HepG2 (cell line): Measurements from ENCODE around the gene FUT3. TPM values are rescaled to one million over a fixed set of nuclear protein-coding genes. Genes with fewer than 3 reads are reported as not detected.
A peak's percentile ranks its signal among the peaks of the same experiment; 100 is the strongest.

Source experiments
- ATAD3A ChIP-seq: sonication (generic); formaldehyde crosslinking; IDR thresholded peaks from 2 replicates; pipeline ENCODE4 v1.4.0; 2020; ENCODE audit warnings: missing genetic modification reagents
- ATF6 ChIP-seq: sonication (generic); formaldehyde crosslinking; conservative IDR thresholded peaks from 2 replicates; pipeline ENCODE4 v1.4.0; 2020; ENCODE audit warnings: missing genetic modification reagents
- CENPT ChIP-seq: sonication (generic); formaldehyde crosslinking; IDR thresholded peaks from 2 replicates; pipeline ENCODE4 v1.8.0; 2022; ENCODE audit warnings: low read depth, mild to moderate bottlenecking, moderate library complexity, missing genetic modification reagents
- GTF3A ChIP-seq: sonication (generic); formaldehyde crosslinking; conservative IDR thresholded peaks from 2 replicates; pipeline ENCODE4 v1.4.0; 2020; ENCODE audit warnings: mild to moderate bottlenecking, missing genetic modification reagents
- HOXA5 ChIP-seq: sonication (generic); formaldehyde crosslinking; IDR thresholded peaks from 2 replicates; pipeline ENCODE4 v1.4.0; 2020; ENCODE audit warnings: missing genetic modification reagents
- KAT2B ChIP-seq: fragments of 150-350 bp; IDR thresholded peaks from 2 replicates; pipeline ENCODE4 v1.6.1; 2014; ENCODE audit warnings: low read depth, low read length, borderline replicate concordance
- KDM2A ChIP-seq: sonication (generic); formaldehyde crosslinking; IDR thresholded peaks from 2 replicates; pipeline ENCODE4 v1.4.0; 2020; ENCODE audit warnings: low read depth, missing genetic modification reagents, borderline replicate concordance
- KLF13 ChIP-seq: sonication (generic); formaldehyde crosslinking; IDR thresholded peaks from 2 replicates; pipeline ENCODE4 v1.4.0; 2020; ENCODE audit warnings: mild to moderate bottlenecking, missing genetic modification reagents
- NCOR1 ChIP-seq: fragments of 200-600 bp; sonication (generic); IDR thresholded peaks from 2 replicates; pipeline ENCODE4 v1.7.0; 2017; ENCODE audit warnings: antibody characterized with exemption, low read length, borderline replicate concordance
- NONO ChIP-seq, 2 experiments: fragments of 450-650 bp in 1 of 2; sonication (generic) in 1 of 2; formaldehyde crosslinking in 1 of 2; IDR thresholded peaks in 1 of 2; conservative IDR thresholded peaks in 1 of 2; 2 replicates each; pipeline versions ENCODE4 v1.6.1 to v1.8.0; 2017 to 2022; ENCODE audit warnings: mild to moderate bottlenecking in 1 of 2, missing genetic modification reagents in 1 of 2, moderate library complexity in 1 of 2
- PHB2 ChIP-seq: fragments of 450-650 bp; IDR thresholded peaks from 2 replicates; pipeline ENCODE4 v1.6.1; 2018; ENCODE audit not compliant: partially characterized antibody
- RFX3 ChIP-seq: IDR thresholded peaks from 2 replicates; pipeline ENCODE4 v1.6.1; 2016; ENCODE audit warnings: missing biosample characterization, missing genetic modification reagents
- SIX1 ChIP-seq: sonication (generic); formaldehyde crosslinking; IDR thresholded peaks from 2 replicates; pipeline ENCODE4 v1.4.0; 2020; ENCODE audit warnings: missing genetic modification reagents, borderline replicate concordance
- SYNCRIP ChIP-seq: fragments of 200-400 bp; formaldehyde crosslinking; IDR thresholded peaks from 2 replicates; pipeline ENCODE4 v1.6.1; 2018; ENCODE audit warnings: mild to moderate bottlenecking, low read depth, low read length; ENCODE audit not compliant: insufficient read depth
- UBTF ChIP-seq: sonication (generic); formaldehyde crosslinking; IDR thresholded peaks from 2 replicates; pipeline ENCODE4 v1.4.0; 2020; ENCODE audit warnings: mild to moderate bottlenecking, missing genetic modification reagents
- ZBTB21 ChIP-seq: sonication (generic); formaldehyde crosslinking; IDR thresholded peaks from 2 replicates; pipeline ENCODE4 v1.4.0; 2020; ENCODE audit warnings: missing genetic modification reagents
- ZFP36L2 ChIP-seq: sonication (generic); formaldehyde crosslinking; IDR thresholded peaks from 2 replicates; pipeline ENCODE4 v1.4.0; 2020; ENCODE audit warnings: missing genetic modification reagents
- ZNF749 ChIP-seq: sonication (generic); formaldehyde crosslinking; IDR thresholded peaks from 2 replicates; pipeline ENCODE4 v1.8.0; 2022; ENCODE audit warnings: mild to moderate bottlenecking, missing genetic modification reagents, moderate library complexity, borderline replicate concordance
- ZSCAN30 ChIP-seq: sonication (generic); formaldehyde crosslinking; IDR thresholded peaks from 2 replicates; pipeline ENCODE4 v1.5.0; 2020; ENCODE audit warnings: mild to moderate bottlenecking, missing genetic modification reagents
- polyA plus RNA-seq, 8 experiments: library from polyadenylated mRNA; depleted of rRNA in 3 of 8; stranded (reverse) in 7 of 8; unstranded in 1 of 8; fragments of >200 nt; fragmentation: Illumina TruSeq in 4 of 8; extraction: Trizol in 4 of 8; gene quantifications; 2 replicates each; pipeline versions ENCODE4 v1.2.1 to v1.2.3, GENCODE V29; 2011 to 2016; ENCODE audit warnings: low read depth in 4 of 8, missing spikeins in 1 of 8, mixed read lengths in 1 of 8; ENCODE audit not compliant: insufficient read depth in 1 of 8
- total RNA-seq, 5 experiments: library from RNA; depleted of rRNA; stranded (reverse); fragments of >200 nt; fragmentation: Illumina TruSeq; extraction: Trizol; gene quantifications; 2 replicates each; pipeline ENCODE4 v1.2.3, GENCODE V29; 2016; ENCODE audit warnings: low read depth in 1 of 5
- TF ChIP-seq, protein P1 (sequence below): sonication (generic); formaldehyde crosslinking; IDR thresholded peaks from 2 replicates; pipeline ENCODE4 v1.5.0; 2020; ENCODE audit warnings: mild to moderate bottlenecking, missing genetic modification reagents
- TF ChIP-seq, protein P2 (sequence below): IDR thresholded peaks from 2 replicates; pipeline ENCODE4 v1.6.1; 2016; ENCODE audit warnings: mild to moderate bottlenecking

Gene FUT3
- total and polyA plus RNA-seq, 2 of the 13 experiments (the other 11 are each of a cell fraction or from before 2014, with no cell fraction given), result 0.53 to 1.1 TPM

- TF ChIP-seq RFX3 (no peak), ATAD3A (no peak), CENPT (CRISPR knock-in tag) (no peak; the same call in 1 of the 2 replicates), UBTF (peak; percentile 70), GTF3A (CRISPR knock-in tag) (no peak), SIX1 (CRISPR knock-in tag) (peak; percentile 34; the same call in 1 of the 2 replicates), ZNF749 (no peak; the same call in 1 of the 2 replicates), PHB2 (no peak), ZFP36L2 (CRISPR knock-in tag) (no peak), KLF13 (CRISPR knock-in tag) (no peak), ZBTB21 (CRISPR knock-in tag) (no peak), KAT2B (no peak), NCOR1 (no peak), ZSCAN30 (no peak), ATF6 (no peak), KDM2A (CRISPR knock-in tag) (peak; percentile 100), SYNCRIP (no peak), NONO (IDR thresholded peaks at IDR 0.05) (no peak), NONO (CRISPR knock-in tag; conservative IDR thresholded peaks at IDR 0.05) (peak; percentile 93), HOXA5 (CRISPR knock-in tag) (no peak)
- TF ChIP-seq, protein P1, sequence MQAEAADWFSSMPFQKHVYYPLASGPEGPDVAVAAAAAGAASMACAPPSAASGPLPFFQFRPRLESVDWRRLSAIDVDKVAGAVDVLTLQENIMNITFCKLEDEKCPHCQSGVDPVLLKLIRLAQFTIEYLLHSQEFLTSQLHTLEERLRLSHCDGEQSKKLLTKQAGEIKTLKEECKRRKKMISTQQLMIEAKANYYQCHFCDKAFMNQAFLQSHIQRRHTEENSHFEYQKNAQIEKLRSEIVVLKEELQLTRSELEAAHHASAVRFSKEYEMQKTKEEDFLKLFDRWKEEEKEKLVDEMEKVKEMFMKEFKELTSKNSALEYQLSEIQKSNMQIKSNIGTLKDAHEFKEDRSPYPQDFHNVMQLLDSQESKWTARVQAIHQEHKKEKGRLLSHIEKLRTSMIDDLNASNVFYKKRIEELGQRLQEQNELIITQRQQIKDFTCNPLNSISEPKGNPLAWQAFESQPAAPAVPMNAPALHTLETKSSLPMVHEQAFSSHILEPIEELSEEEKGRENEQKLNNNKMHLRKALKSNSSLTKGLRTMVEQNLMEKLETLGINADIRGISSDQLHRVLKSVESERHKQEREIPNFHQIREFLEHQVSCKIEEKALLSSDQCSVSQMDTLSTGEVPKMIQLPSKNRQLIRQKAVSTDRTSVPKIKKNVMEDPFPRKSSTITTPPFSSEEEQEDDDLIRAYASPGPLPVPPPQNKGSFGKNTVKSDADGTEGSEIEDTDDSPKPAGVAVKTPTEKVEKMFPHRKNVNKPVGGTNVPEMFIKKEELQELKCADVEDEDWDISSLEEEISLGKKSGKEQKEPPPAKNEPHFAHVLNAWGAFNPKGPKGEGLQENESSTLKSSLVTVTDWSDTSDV, result peak; percentile 88; the same call in 1 of the 2 replicates
- TF ChIP-seq, protein P2, sequence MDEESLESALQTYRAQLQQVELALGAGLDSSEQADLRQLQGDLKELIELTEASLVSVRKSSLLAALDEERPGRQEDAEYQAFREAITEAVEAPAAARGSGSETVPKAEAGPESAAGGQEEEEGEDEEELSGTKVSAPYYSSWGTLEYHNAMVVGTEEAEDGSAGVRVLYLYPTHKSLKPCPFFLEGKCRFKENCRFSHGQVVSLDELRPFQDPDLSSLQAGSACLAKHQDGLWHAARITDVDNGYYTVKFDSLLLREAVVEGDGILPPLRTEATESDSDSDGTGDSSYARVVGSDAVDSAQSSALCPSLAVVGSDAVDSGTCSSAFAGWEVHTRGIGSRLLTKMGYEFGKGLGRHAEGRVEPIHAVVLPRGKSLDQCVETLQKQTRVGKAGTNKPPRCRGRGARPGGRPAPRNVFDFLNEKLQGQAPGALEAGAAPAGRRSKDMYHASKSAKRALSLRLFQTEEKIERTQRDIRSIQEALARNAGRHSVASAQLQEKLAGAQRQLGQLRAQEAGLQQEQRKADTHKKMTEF (CRISPR knock-in tag), result peak; percentile 93
These were observed 23.2 kb downstream of the FUT3 start (continued) for GRCh38 chr19:5827891-5828660.
